Measurements from ENCODE around the gene PABPC1L.

- TF ChIP-seq CTCF (IDR thresholded peaks at IDR 0.05; ENCODE audit: insufficient read depth, low read length, poor library complexity, severe bottlenecking): no peak
- TF ChIP-seq EZH2phosphoT487 (conservative IDR thresholded peaks at IDR 0.05; ENCODE audit: low read length): no peak
Observed at GRCh38 chr20:44970243-44970757, 60.4 kb downstream of the PABPC1L start.
